CD4-positive, alpha-beta memory T cell (primary cell): Measurements from ENCODE around the gene ZNF662. TPM values are rescaled to one million over a fixed set of nuclear protein-coding genes. Genes with fewer than 3 reads are reported as not detected.

Experiments used
- CTCF ChIA-PET: fragments of 350-600 bp; sonication (Branson Sonifier 250); formaldehyde crosslinking; loops from one replicate; lab custom pipeline; 2021; ENCODE audit warnings: inconsistent platforms; ENCODE audit not compliant: partially characterized antibody; lab: Charles Lee
- POLR2A ChIA-PET: fragments of 350-600 bp; sonication (Branson Sonifier 250); formaldehyde crosslinking; loops from one replicate; lab custom pipeline; 2021; ENCODE audit not compliant: partially characterized antibody; lab: Charles Lee
- DNase-seq, 5 donors: peaks; one replicate each; pipeline versions ENCODE4 v3.0.0 to v3.0.0-alpha.2; 2020 to 2022; ENCODE audit warnings: mixed read lengths in 1 of 5
- H3K27ac ChIP-seq: one replicate; pipeline ENCODE4 v1.7.0; 2013; ENCODE audit warnings: low read depth, low read length
- H3K27me3 ChIP-seq: 2 replicates; pipeline ENCODE4 v1.7.0; 2013; ENCODE audit warnings: mild to moderate bottlenecking, low read length, moderate library complexity; ENCODE audit not compliant: insufficient read depth
- H3K36me3 ChIP-seq: 2 replicates; pipeline ENCODE4 v1.7.0; 2013; ENCODE audit warnings: mild to moderate bottlenecking, low read length, moderate library complexity; ENCODE audit not compliant: insufficient read depth
- H3K4me1 ChIP-seq: 2 replicates; pipeline ENCODE4 v1.7.0; 2013; ENCODE audit warnings: mild to moderate bottlenecking, low read length, moderate library complexity; ENCODE audit not compliant: insufficient read depth
- H3K4me3 ChIP-seq, 2 donors: one replicate each; pipeline ENCODE4 v1.7.0; 2013; ENCODE audit warnings: low read length in 2 of 2, mild to moderate bottlenecking in 1 of 2
- H3K9me3 ChIP-seq, 2 donors: one replicate each; pipeline ENCODE4 v1.7.0; 2013; ENCODE audit warnings: low read length in 2 of 2, control low read depth in 1 of 2; ENCODE audit not compliant: control insufficient read depth in 1 of 2
- H3K27ac Mint-ChIP-seq, 7 donors: one replicate each; pipeline ENCODE4 v1.8.0; 2020 to 2021; ENCODE audit warnings: mixed read lengths in 7 of 7, mild to moderate bottlenecking in 6 of 7, inconsistent platforms in 3 of 7, moderate library complexity in 3 of 7
- H3K27me3 Mint-ChIP-seq, 2 donors: one replicate each; pipeline ENCODE4 v1.8.0; 2020 to 2021; ENCODE audit warnings: mixed read lengths in 2 of 2
- H3K36me3 Mint-ChIP-seq, 2 donors: one replicate each; pipeline ENCODE4 v1.8.0; 2020 to 2021; ENCODE audit warnings: mixed read lengths in 2 of 2, inconsistent platforms in 1 of 2, mild to moderate bottlenecking in 1 of 2
- H3K4me1 Mint-ChIP-seq, 4 donors: one replicate each; pipeline ENCODE4 v1.8.0; 2020 to 2021; ENCODE audit warnings: mixed read lengths in 4 of 4, mild to moderate bottlenecking in 1 of 4
- H3K4me3 Mint-ChIP-seq, 8 donors: one replicate each; pipeline ENCODE4 v1.8.0; 2020 to 2021; ENCODE audit warnings: mixed read lengths in 8 of 8, mild to moderate bottlenecking in 7 of 8, moderate library complexity in 6 of 8, inconsistent platforms in 3 of 8
- H3K9me3 Mint-ChIP-seq, 8 donors: one replicate each; pipeline ENCODE4 v1.8.0; 2020 to 2021; ENCODE audit warnings: mixed read lengths in 8 of 8, mild to moderate bottlenecking in 5 of 8, inconsistent platforms in 3 of 8, moderate library complexity in 1 of 8
- intact Hi-C: fragments of 100-400 bp; cut with micrococcal nuclease; formaldehyde crosslinking; loops from one replicate; pipeline ENCODE4 v1.15.1; 2023
- polyA plus RNA-seq, 2 donors: library from polyadenylated mRNA; unstranded; fragments of 300-500 nt; fragmentation: Illumina TruSeq; gene quantifications; one replicate each; pipeline ENCODE4 v1.2.3, GENCODE V29; 2021
- total RNA-seq, 2 experiments: library from RNA; stranded (reverse); gene quantifications; one replicate each; pipeline ENCODE4 v1.2.3, GENCODE V29; 2021

Gene ZNF662
- total and polyA plus RNA-seq, 4 experiments from 2014 or later: 0.07 to 2.7 (median 2.1) TPM; not detected in 1

- peaks cover 24 to 37% of the 10 kb centered on the region in 2 donors for H3K36me3 Mint-ChIP-seq
- H3K4me1 Mint-ChIP-seq: peaks cover 2 to 8% (median 2%) of the 10 kb centered on the region in 4 donors
- intact Hi-C loops: no loop called here
- Histone ChIP-seq H3K9me3 (peaks cover 0 to 25% of the 10 kb centered on the region in 2 donors), H3K27me3 (peaks cover 3% of the 10 kb centered on the region), H3K36me3 (no peaks in the 10 kb centered on the region), H3K4me3 (no peak overlapping the region), H3K27ac (no peak overlapping the region), H3K4me1 (no peaks in the 10 kb centered on the region)
- DNase-seq: no peak
- CTCF ChIA-PET: no interaction called here
- POLR2A ChIA-PET: no interaction called here
- H3K27ac Mint-ChIP-seq: no peak overlapping the region
- peaks cover 3 to 48% (median 37%) of the 10 kb centered on the region in 8 donors for H3K9me3 Mint-ChIP-seq
- H3K4me3 Mint-ChIP-seq: no peak overlapping the region
- H3K27me3 Mint-ChIP-seq: peaks cover 16 to 28% of the 10 kb centered on the region in 2 donors
Observed at GRCh38 chr3:42911551-42911950, 5.6 kb downstream of the ZNF662 start.

- Mint-ChIP-seq H3K36me3 (peaks cover 32 to 46% of the 10 kb centered on the region in 2 donors), H3K27ac (no peak overlapping the region), H3K4me1 (no peaks in the 10 kb centered on the region), H3K27me3 (peaks cover 0 to 8% of the 10 kb centered on the region in 2 donors), H3K9me3 (peaks cover 3 to 66% (median 54%) of the 10 kb centered on the region in 8 donors), H3K4me3 (no peak overlapping the region)
- DNase-seq: no peak
- H3K27me3 ChIP-seq: no peaks in the 10 kb centered on the region
- H3K4me1 ChIP-seq: no peaks in the 10 kb centered on the region
- peaks cover 5 to 25% of the 10 kb centered on the region in 2 donors for H3K9me3 ChIP-seq
- CTCF ChIA-PET: no interaction called here
- POLR2A ChIA-PET: no interaction called here
- no peak overlapping the region for H3K4me3 ChIP-seq
- H3K36me3 ChIP-seq: no peaks in the 10 kb centered on the region
- H3K27ac ChIP-seq: no peak overlapping the region
- intact Hi-C loops: no loop called here
Observed at GRCh38 chr3:42914771-42915515, 9.0 kb downstream of the ZNF662 start.

GRCh38 chr3:42923606-42924005 lies 17.7 kb downstream of the ZNF662 start:
- ChIA-PET CTCF (interaction anchor here (1.4 kb wide), 1 partner anchor 38 kb away, joined by 4 read pairs; no protein-coding TSS in a partner anchor), POLR2A (no interaction called here)
- Histone ChIP-seq H3K27me3 (no peaks in the 10 kb centered on the region), H3K4me1 (no peaks in the 10 kb centered on the region), H3K36me3 (no peaks in the 10 kb centered on the region), H3K27ac (no peak overlapping the region), H3K4me3 (no peak overlapping the region), H3K9me3 (no peaks in the 10 kb centered on the region)
- Mint-ChIP-seq H3K9me3 (peaks cover 0 to 16% (median 10%) of the 10 kb centered on the region in 8 donors), H3K36me3 (peaks cover 0 to 3% of the 10 kb centered on the region in 2 donors), H3K27me3 (peaks cover 0 to 1% of the 10 kb centered on the region in 2 donors), H3K4me3 (no peak overlapping the region), H3K27ac (no peak overlapping the region), H3K4me1 (peaks cover 0 to 7% (median 2%) of the 10 kb centered on the region in 4 donors)
- intact Hi-C loops: no loop called here
- DNase-seq: no peak

- Histone ChIP-seq H3K4me1 (no peaks in the 10 kb centered on the region), H3K27ac (no peak overlapping the region), H3K4me3 (no peak overlapping the region), H3K36me3 (no peaks in the 10 kb centered on the region), H3K9me3 (no peaks in the 10 kb centered on the region), H3K27me3 (no peaks in the 10 kb centered on the region)
- DNase-seq: no peak
- peaks cover 0 to 7% (median 2%) of the 10 kb centered on the region in 4 donors for H3K4me1 Mint-ChIP-seq
- H3K4me3 Mint-ChIP-seq: no peak overlapping the region
- ChIA-PET CTCF (no interaction called here), POLR2A (no interaction called here)
- H3K27ac Mint-ChIP-seq: no peak overlapping the region
- intact Hi-C loops: no loop called here
- H3K36me3 Mint-ChIP-seq: no peaks in the 10 kb centered on the region
- peaks cover 0 to 7% (median 4%) of the 10 kb centered on the region in 8 donors for H3K9me3 Mint-ChIP-seq
- H3K27me3 Mint-ChIP-seq: no peaks in the 10 kb centered on the region
Observed at GRCh38 chr3:42926310-42926709, 20.4 kb downstream of the ZNF662 start.

- Mint-ChIP-seq H3K4me1 (peaks cover 15 to 30% (median 17%) of the 10 kb centered on the region in 4 donors), H3K27ac (peak overlapping the region in 1 of 7 donors; percentile 11), H3K4me3 (no peak overlapping the region), H3K9me3 (no peaks in the 10 kb centered on the region), H3K36me3 (no peaks in the 10 kb centered on the region), H3K27me3 (no peaks in the 10 kb centered on the region)
- DNase-seq: no peak
- intact Hi-C loops: no loop called here
- Histone ChIP-seq H3K27ac (no peak overlapping the region), H3K4me3 (no peak overlapping the region), H3K9me3 (no peaks in the 10 kb centered on the region), H3K4me1 (peaks cover 20% of the 10 kb centered on the region), H3K27me3 (no peaks in the 10 kb centered on the region), H3K36me3 (no peaks in the 10 kb centered on the region)
- ChIA-PET POLR2A (no interaction called here), CTCF (no interaction called here)
Observed at GRCh38 chr3:42934111-42934510, 28.2 kb downstream of the ZNF662 start.

GRCh38 chr3:42934910-42935309 lies 29.0 kb downstream of the ZNF662 start:
- peaks cover 20% of the 10 kb centered on the region for H3K4me1 ChIP-seq
- H3K36me3 Mint-ChIP-seq: no peaks in the 10 kb centered on the region
- no peak overlapping the region for H3K4me3 ChIP-seq
- no peak for DNase-seq
- no peaks in the 10 kb centered on the region for H3K9me3 ChIP-seq
- CTCF ChIA-PET: no interaction called here
- no peaks in the 10 kb centered on the region for H3K27me3 Mint-ChIP-seq
- H3K27ac Mint-ChIP-seq: peak overlapping the region in 1 of 7 donors; percentile 17
- intact Hi-C loops: no loop called here
- peak overlapping the region in 3 of 8 donors; percentile 4 to 73 (median 21) for H3K4me3 Mint-ChIP-seq
- no peaks in the 10 kb centered on the region for H3K27me3 ChIP-seq
- no peak overlapping the region for H3K27ac ChIP-seq
- H3K36me3 ChIP-seq: no peaks in the 10 kb centered on the region
- POLR2A ChIA-PET: no interaction called here
- peaks cover 15 to 30% (median 17%) of the 10 kb centered on the region in 4 donors for H3K4me1 Mint-ChIP-seq
- no peaks in the 10 kb centered on the region for H3K9me3 Mint-ChIP-seq

GRCh38 chr3:42935472-42935871 lies 29.5 kb downstream of the ZNF662 start:
- Histone ChIP-seq H3K36me3 (no peaks in the 10 kb centered on the region), H3K9me3 (no peaks in the 10 kb centered on the region), H3K27ac (no peak overlapping the region), H3K4me3 (no peak overlapping the region), H3K27me3 (no peaks in the 10 kb centered on the region), H3K4me1 (peaks cover 20% of the 10 kb centered on the region)
- peak in 4 of 5 donors; percentile 16 to 36 (median 32) for DNase-seq
- Mint-ChIP-seq H3K36me3 (no peaks in the 10 kb centered on the region), H3K4me1 (peaks cover 15 to 30% (median 17%) of the 10 kb centered on the region in 4 donors), H3K27ac (peak overlapping the region in 2 of 7 donors; percentile 1 to 33), H3K4me3 (peak overlapping the region in 6 of 8 donors; percentile 6 to 73 (median 34)), H3K27me3 (no peaks in the 10 kb centered on the region), H3K9me3 (no peaks in the 10 kb centered on the region)
- intact Hi-C loops: no loop called here
- POLR2A ChIA-PET: no interaction called here
- CTCF ChIA-PET: no interaction called here
